Measurements from ENCODE around the gene USP17L22.
"Not testable (repeated sequence)": the region's sequence is repeated elsewhere in the genome, so short reads cannot be mapped to it uniquely, and the experiment has no call there.

The USP17L22 gene, protein sequence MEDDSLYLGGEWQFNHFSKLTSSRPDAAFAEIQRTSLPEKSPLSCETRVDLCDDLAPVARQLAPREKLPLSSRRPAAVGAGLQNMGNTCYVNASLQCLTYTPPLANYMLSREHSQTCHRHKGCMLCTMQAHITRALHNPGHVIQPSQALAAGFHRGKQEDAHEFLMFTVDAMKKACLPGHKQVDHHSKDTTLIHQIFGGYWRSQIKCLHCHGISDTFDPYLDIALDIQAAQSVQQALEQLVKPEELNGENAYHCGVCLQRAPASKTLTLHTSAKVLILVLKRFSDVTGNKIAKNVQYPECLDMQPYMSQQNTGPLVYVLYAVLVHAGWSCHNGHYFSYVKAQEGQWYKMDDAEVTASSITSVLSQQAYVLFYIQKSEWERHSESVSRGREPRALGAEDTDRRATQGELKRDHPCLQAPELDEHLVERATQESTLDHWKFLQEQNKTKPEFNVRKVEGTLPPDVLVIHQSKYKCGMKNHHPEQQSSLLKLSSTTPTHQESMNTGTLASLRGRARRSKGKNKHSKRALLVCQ

DNA sequence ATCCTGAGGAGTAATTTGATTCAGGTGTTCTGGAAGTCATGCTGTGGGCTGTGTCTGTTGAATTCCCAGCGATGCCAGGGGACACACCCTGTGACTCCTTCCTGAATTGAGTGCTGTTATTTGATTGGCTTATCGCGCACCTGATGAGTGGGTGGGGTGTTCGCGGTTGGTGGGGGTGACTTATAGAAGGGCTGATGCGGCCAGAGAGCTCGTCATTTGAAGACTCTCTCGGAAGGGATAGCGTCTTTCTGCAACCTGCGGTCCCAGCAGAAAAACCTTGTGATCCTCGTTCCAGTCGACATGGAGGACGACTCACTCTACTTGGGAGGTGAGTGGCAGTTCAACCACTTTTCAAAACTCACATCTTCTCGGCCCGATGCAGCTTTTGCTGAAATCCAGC, at the start of gene USP17L22:
USP17L22 (plus strand) TSS at position 301 of the 400 bp plus-strand sequence; CDS start at position 301, 0 bp downstream.
- not testable (repeated sequence) for DNase-seq (ENCODE audit: low spot score)

DNA sequence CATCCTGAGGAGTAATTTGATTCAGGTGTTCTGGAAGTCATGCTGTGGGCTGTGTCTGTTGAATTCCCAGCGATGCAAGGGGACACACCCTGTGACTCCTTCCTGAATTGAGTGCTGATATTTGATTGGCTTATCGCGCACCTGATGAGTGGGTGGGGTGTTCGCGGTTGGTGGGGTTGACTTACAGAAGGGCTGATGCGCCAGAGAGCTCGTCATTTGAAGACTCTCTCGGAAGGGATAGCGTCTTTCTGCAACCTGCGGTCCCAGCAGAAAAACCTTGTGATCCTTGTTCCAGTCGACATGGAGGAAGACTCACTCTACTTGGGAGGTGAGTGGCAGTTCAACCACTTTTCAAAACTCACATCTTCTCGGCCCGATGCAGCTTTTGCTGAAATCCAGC, 47.6 kb upstream of the USP17L22 start, which contains the start of gene USP17L12:
USP17L12 (plus strand) TSS at position 301 of the 400 bp plus-strand sequence; CDS start at position 301, 0 bp downstream.
- DNase-seq (ENCODE audit: low spot score), result not testable (repeated sequence)

DNA sequence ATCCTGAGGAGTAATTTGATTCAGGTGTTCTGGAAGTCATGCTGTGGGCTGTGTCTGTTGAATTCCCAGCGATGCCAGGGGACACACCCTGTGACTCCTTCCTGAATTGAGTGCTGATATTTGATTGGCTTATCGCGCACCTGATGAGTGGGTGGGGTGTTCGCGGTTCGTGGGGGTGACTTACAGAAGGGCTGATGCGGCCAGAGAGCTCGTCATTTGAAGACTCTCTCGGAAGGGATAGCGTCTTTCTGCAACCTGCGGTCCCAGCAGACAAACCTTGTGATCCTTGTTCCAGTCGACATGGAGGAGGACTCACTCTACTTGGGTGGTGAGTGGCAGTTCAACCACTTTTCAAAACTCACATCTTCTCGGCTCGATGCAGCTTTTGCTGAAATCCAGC, 42.8 kb upstream of the USP17L22 start, which contains the start of gene USP17L13:
USP17L13 (plus strand) TSS at position 301 of the 400 bp plus-strand sequence; CDS start at position 301, 0 bp downstream.
- not testable (repeated sequence) for DNase-seq (ENCODE audit: low spot score)

DNA sequence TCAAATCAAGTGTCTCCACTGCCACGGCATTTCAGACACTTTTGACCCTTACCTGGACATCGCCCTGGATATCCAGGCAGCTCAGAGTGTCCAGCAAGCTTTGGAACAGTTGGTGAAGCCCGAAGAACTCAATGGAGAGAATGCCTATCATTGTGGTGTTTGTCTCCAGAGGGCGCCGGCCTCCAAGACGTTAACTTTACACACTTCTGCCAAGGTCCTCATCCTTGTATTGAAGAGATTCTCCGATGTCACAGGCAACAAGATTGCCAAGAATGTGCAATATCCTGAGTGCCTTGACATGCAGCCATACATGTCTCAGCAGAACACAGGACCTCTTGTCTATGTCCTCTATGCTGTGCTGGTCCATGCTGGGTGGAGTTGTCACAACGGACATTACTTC, 37.2 kb upstream of the USP17L22 start:
- not testable (repeated sequence) for DNase-seq (ENCODE audit: low spot score)

DNA sequence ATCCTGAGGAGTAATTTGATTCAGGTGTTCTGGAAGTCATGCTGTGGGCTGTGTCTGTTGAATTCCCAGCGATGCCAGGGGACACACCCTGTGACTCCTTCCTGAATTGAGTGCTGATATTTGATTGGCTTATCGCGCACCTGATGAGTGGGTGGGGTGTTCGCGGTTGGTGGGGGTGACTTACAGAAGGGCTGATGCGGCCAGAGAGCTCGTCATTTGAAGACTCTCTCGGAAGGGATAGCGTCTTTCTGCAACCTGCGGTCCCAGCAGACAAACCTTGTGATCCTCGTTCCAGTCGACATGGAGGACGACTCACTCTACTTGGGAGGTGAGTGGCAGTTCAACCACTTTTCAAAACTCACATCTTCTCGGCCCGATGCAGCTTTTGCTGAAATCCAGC, 33.3 kb upstream of the USP17L22 start, which contains the start of gene USP17L15:
USP17L15 (plus strand) TSS at position 301 of the 400 bp plus-strand sequence; CDS start at position 301, 0 bp downstream.
- not testable (repeated sequence) for DNase-seq (ENCODE audit: low spot score)

DNA sequence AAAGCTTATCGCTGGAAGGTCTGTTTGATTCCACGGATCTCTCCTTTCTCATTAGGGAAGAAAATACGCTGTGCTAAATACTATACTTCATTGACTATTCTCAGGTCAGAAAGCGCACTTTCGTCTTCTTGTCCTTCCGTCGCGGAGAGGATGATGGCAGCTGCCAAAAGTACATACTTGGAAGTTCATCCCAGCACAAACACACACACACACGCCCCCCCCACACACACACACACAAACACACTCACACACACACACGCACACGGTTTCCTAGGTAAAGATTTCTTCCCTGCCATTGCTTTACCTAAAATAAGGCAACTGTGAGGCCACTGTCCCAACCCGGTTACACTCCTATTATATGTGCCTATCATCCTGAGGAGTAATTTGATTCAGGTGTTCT, 29.0 kb upstream of the USP17L22 start:
- peak; percentile 1 for DNase-seq (ENCODE audit: low spot score)

DNA sequence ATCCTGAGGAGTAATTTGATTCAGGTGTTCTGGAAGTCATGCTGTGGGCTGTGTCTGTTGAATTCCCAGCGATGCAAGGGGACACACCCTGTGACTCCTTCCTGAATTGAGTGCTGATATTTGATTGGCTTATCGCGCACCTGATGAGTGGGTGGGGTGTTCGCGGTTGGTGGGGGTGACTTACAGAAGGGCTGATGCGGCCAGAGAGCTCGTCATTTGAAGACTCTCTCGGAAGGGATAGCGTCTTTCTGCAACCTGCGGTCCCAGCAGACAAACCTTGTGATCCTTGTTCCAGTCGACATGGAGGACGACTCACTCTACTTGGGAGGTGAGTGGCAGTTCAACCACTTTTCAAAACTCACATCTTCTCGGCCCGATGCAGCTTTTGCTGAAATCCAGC, 23.8 kb upstream of the USP17L22 start, which contains the start of gene USP17L17:
USP17L17 (plus strand) TSS at position 301 of the 400 bp plus-strand sequence; CDS start at position 301, 0 bp downstream.
- DNase-seq (ENCODE audit: low spot score), result not testable (repeated sequence)

DNA sequence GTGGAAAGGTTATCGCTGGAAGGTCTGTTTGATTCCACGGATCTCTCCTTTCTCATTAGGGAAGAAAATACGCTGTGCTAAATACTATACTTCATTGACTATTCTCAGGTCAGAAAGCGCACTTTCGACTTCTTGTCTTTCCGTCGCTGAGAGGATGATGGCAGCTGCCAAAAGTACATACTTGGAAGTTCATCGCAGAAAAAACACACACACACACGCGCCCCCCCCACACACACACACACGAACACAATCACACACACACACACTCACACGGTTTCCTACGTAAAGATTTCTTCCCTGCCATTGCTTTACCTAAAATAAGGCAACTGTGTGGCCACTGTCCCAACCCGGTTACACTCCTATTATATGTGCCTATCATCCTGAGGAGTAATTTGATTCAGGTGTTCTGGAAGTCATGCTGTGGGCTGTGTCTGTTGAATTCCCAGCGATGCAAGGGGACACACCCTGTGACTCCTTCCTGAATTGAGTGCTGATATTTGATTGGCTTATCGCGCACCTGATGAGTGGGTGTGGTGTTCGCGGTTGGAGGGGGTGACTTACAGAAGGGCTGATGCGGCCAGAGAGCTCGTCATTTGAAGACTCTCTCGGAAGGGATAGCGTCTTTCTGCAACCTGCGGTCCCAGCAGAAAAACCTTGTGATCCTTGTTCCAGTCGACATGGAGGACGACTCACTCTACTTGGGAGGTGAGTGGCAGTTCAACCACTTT, 19.3 kb upstream of the USP17L22 start, which contains the start of gene USP17L18:
USP17L18 (plus strand) TSS at position 678 of the 728 bp plus-strand sequence; CDS start at position 678, 0 bp downstream.
- peak; percentile 1 for DNase-seq (ENCODE audit: low spot score)

DNA sequence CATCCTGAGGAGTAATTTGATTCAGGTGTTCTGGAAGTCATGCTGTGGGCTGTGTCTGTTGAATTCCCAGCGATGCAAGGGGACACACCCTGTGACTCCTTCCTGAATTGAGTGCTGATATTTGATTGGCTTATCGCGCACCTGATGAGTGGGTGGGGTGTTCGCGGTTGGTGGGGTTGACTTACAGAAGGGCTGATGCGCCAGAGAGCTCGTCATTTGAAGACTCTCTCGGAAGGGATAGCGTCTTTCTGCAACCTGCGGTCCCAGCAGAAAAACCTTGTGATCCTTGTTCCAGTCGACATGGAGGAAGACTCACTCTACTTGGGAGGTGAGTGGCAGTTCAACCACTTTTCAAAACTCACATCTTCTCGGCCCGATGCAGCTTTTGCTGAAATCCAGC, 14.3 kb upstream of the USP17L22 start, which contains the start of gene USP17L19:
USP17L19 (plus strand) TSS at position 301 of the 400 bp plus-strand sequence; CDS start at position 301, 0 bp downstream.
- DNase-seq (ENCODE audit: low spot score), result not testable (repeated sequence)

DNA sequence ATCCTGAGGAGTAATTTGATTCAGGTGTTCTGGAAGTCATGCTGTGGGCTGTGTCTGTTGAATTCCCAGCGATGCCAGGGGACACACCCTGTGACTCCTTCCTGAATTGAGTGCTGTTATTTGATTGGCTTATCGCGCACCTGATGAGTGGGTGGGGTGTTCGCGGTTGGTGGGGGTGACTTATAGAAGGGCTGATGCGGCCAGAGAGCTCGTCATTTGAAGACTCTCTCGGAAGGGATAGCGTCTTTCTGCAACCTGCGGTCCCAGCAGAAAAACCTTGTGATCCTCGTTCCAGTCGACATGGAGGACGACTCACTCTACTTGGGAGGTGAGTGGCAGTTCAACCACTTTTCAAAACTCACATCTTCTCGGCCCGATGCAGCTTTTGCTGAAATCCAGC, 9.6 kb upstream of the USP17L22 start, which contains the start of gene USP17L20:
USP17L20 (plus strand) TSS at position 301 of the 400 bp plus-strand sequence; CDS start at position 301, 0 bp downstream.
- not testable (repeated sequence) for DNase-seq (ENCODE audit: low spot score)

DNA sequence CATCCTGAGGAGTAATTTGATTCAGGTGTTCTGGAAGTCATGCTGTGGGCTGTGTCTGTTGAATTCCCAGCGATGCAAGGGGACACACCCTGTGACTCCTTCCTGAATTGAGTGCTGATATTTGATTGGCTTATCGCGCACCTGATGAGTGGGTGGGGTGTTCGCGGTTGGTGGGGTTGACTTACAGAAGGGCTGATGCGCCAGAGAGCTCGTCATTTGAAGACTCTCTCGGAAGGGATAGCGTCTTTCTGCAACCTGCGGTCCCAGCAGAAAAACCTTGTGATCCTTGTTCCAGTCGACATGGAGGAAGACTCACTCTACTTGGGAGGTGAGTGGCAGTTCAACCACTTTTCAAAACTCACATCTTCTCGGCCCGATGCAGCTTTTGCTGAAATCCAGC, 4.8 kb upstream of the USP17L22 start, which contains the start of gene USP17L21:
USP17L21 (plus strand) TSS at position 301 of the 400 bp plus-strand sequence; CDS start at position 301, 0 bp downstream.
- not testable (repeated sequence) for DNase-seq (ENCODE audit: low spot score)

DNA sequence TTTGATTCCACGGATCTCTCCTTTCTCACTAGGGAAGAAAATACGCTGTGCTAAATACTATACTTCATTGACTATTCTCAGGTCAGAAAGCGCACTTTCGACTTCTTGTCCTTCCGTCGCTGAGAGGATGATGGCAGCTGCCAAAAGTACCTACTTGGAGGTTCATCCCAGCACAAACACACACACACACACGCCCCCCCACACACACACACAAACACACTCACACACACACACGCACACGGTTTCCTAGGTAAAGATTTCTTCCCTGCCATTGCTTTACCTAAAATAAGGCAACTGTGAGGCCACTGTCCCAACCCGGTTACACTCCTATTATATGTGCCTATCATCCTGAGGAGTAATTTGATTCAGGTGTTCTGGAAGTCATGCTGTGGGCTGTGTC, 4.3 kb downstream of the USP17L22 start:
- not testable (repeated sequence) for DNase-seq (ENCODE audit: low spot score)
